CD14-positive monocyte (primary cell): ENCODE measurements around the gene ZNF662. TPM values are rescaled to one million over a fixed set of nuclear protein-coding genes. Genes with fewer than 3 reads are reported as not detected.

Source experiments
- DNase-seq, 3 donors: peaks; one replicate each; pipeline ENCODE4 v3.0.0-alpha.2; 2011 to 2022
- H2AFZ ChIP-seq: 2 replicates; pipeline ENCODE4 v1.6.0; 2012; ENCODE audit warnings: mild to moderate bottlenecking, low read depth, low read length, inconsistent platforms; ENCODE audit not compliant: insufficient read depth, poor library complexity, severe bottlenecking
- H3K27ac ChIP-seq, 2 donors: 1 replicate in 1 of 2; 2 replicates in 1 of 2; pipeline ENCODE4 v1.5.1; 2012 to 2013; ENCODE audit warnings: low read length in 2 of 2, control low read depth in 1 of 2, inconsistent platforms in 1 of 2, low read depth in 1 of 2, mild to moderate bottlenecking in 1 of 2
- H3K27me3 ChIP-seq, 2 donors: one replicate each; pipeline versions ENCODE4 v1.6.0 to v1.6.1; 2011 to 2013; ENCODE audit warnings: low read length in 2 of 2; ENCODE audit not compliant: control insufficient read depth in 2 of 2, insufficient read depth in 2 of 2
- H3K36me3 ChIP-seq, 2 donors: replicated peaks in 1 of 2; 1 replicate in 1 of 2; 2 replicates in 1 of 2; pipeline versions ENCODE4 v1.5.1 to v1.6.1; 2012 to 2013; ENCODE audit warnings: low read length in 2 of 2, control low read depth in 1 of 2, inconsistent platforms in 1 of 2, mild to moderate bottlenecking in 1 of 2; ENCODE audit not compliant: insufficient read depth in 2 of 2, control insufficient read depth in 1 of 2
- H3K4me1 ChIP-seq, 2 donors: 1 replicate in 1 of 2; 2 replicates in 1 of 2; pipeline versions ENCODE4 v1.5.1 to v1.6.1; 2012 to 2013; ENCODE audit warnings: low read length in 2 of 2, control low read depth in 1 of 2, inconsistent platforms in 1 of 2, mild to moderate bottlenecking in 1 of 2, moderate library complexity in 1 of 2; ENCODE audit not compliant: insufficient read depth in 2 of 2, control insufficient read depth in 1 of 2
- H3K4me2 ChIP-seq: replicated peaks from 2 replicates; pipeline ENCODE3; 2012; ENCODE audit warnings: low read length, moderate library complexity, mild to moderate bottlenecking; ENCODE audit not compliant: poor library complexity, severe bottlenecking; ENCODE audit errors: extremely low read depth
- H3K4me3 ChIP-seq, 3 experiments: fragments of 200-600 bp in 1 of 3; sonication (generic) in 1 of 3; replicated peaks in 1 of 3; 1 replicate in 2 of 3; 2 replicates in 1 of 3; pipeline ENCODE4 v1.5.1; 2011 to 2013; ENCODE audit warnings: low read length in 3 of 3, mild to moderate bottlenecking in 3 of 3, control low read depth in 2 of 3, low read depth in 2 of 3, inconsistent platforms in 1 of 3, moderate library complexity in 1 of 3
- H3K79me2 ChIP-seq: 2 replicates; pipeline ENCODE4 v1.6.0; 2012; ENCODE audit warnings: mild to moderate bottlenecking, control low read depth, inconsistent platforms, low read length, moderate library complexity; ENCODE audit not compliant: insufficient read depth
- H3K9ac ChIP-seq: 2 replicates; pipeline ENCODE4 v1.6.0; 2017; ENCODE audit warnings: low read length, mild to moderate bottlenecking; ENCODE audit not compliant: insufficient read depth, poor library complexity, severe bottlenecking
- H3K9me3 ChIP-seq, 2 donors: replicated peaks in 1 of 2; 1 replicate in 1 of 2; 2 replicates in 1 of 2; pipeline versions ENCODE4 v1.5.1 to v1.6.1; 2012 to 2013; ENCODE audit warnings: low read length in 2 of 2, control low read depth in 1 of 2; ENCODE audit not compliant: control insufficient read depth in 1 of 2, insufficient read depth in 1 of 2
- H4K20me1 ChIP-seq: 2 replicates; pipeline ENCODE4 v1.6.0; 2012; ENCODE audit warnings: mild to moderate bottlenecking, low read length, control low read depth, moderate library complexity; ENCODE audit not compliant: insufficient read depth
- H3K27ac Mint-ChIP-seq, 7 donors: one replicate each; pipeline ENCODE4 v1.8.0; 2020; ENCODE audit warnings: mild to moderate bottlenecking in 7 of 7, mixed read lengths in 7 of 7, moderate library complexity in 6 of 7, inconsistent platforms in 2 of 7
- H3K27me3 Mint-ChIP-seq, 3 donors: one replicate each; pipeline ENCODE4 v1.8.0; 2021 to 2022; ENCODE audit warnings: low read depth in 3 of 3, mild to moderate bottlenecking in 3 of 3, mixed read lengths in 3 of 3, moderate library complexity in 3 of 3, inconsistent platforms in 1 of 3
- H3K36me3 Mint-ChIP-seq, 2 donors: one replicate each; pipeline ENCODE4 v1.8.0; 2020; ENCODE audit warnings: mixed read lengths in 2 of 2, inconsistent platforms in 1 of 2, mild to moderate bottlenecking in 1 of 2
- H3K4me1 Mint-ChIP-seq: one replicate; pipeline ENCODE4 v1.8.0; 2020; ENCODE audit warnings: mild to moderate bottlenecking, mixed read lengths
- H3K4me3 Mint-ChIP-seq, 2 donors: one replicate each; pipeline ENCODE4 v1.8.0; 2020; ENCODE audit warnings: mild to moderate bottlenecking in 2 of 2, mixed read lengths in 2 of 2, moderate library complexity in 1 of 2
- H3K9me3 Mint-ChIP-seq, 7 donors: one replicate each; pipeline ENCODE4 v1.8.0; 2020 to 2022; ENCODE audit warnings: mixed read lengths in 7 of 7, mild to moderate bottlenecking in 6 of 7, moderate library complexity in 6 of 7, inconsistent platforms in 2 of 7
- CTCF ChIP-seq: fragments of 200-600 bp; IDR thresholded peaks from one replicate; pipeline ENCODE4 v1.8.0; 2022; ENCODE audit warnings: antibody characterized with exemption, mild to moderate bottlenecking
- WGBS: methylation state at CpG from one replicate; pipeline ENCODE4 v1.1.5; 2013; ENCODE audit warnings: missing lambda C conversion rate; ENCODE audit not compliant: insufficient coverage; 5-methylcytosine and 5-hydroxymethylcytosine counted together
- intact Hi-C, 2 donors: fragments of 100-400 bp; cut with micrococcal nuclease; formaldehyde crosslinking; loops; one replicate each; pipeline versions ENCODE4 v1.15.0 to v1.15.1; 2023
- polyA plus RNA-seq, 3 donors: library from polyadenylated mRNA; depleted of rRNA in 1 of 3; unstranded in 2 of 3; stranded (reverse) in 1 of 3; fragments of 300-500 nt in 2 of 3; fragments of >200 nt in 1 of 3; fragmentation: Illumina TruSeq in 2 of 3; gene quantifications; 1 replicate in 2 of 3; 2 replicates in 1 of 3; pipeline ENCODE4 v1.2.3, GENCODE V29; 2012 to 2021

The ZNF662 gene
- polyA plus RNA-seq, 3 donors: 0.09 TPM; not detected in 2

- no peak overlapping the region for H3K4me3 ChIP-seq
- Mint-ChIP-seq H3K4me1 (no peaks in the 10 kb centered on the region), H3K27me3 (peaks cover 2 to 6% (median 3%) of the 10 kb centered on the region in 3 donors), H3K4me3 (no peak overlapping the region), H3K36me3 (no peaks in the 10 kb centered on the region), H3K27ac (no peak overlapping the region), H3K9me3 (peaks cover 0 to 2% (median 0%) of the 10 kb centered on the region in 7 donors)
- no peak for TF ChIP-seq CTCF
- no peak overlapping the region for H3K27ac ChIP-seq
- H3K27me3 ChIP-seq: no peaks in the 10 kb centered on the region
- intact Hi-C loops: no loop called here
- no peaks in the 10 kb centered on the region for H3K36me3 ChIP-seq
- WGBS: 100% methylated on average over 1 of the region's 5 CpGs
- no peak overlapping the region for H3K4me2 ChIP-seq
- no peak overlapping the region for H2AFZ ChIP-seq
- H4K20me1 ChIP-seq: no peaks in the 10 kb centered on the region
- H3K4me1 ChIP-seq: no peaks in the 10 kb centered on the region
- no peaks in the 10 kb centered on the region for H3K9me3 ChIP-seq
- no peaks in the 10 kb centered on the region for H3K79me2 ChIP-seq
- DNase-seq: no peak
- no peak overlapping the region for H3K9ac ChIP-seq
Measured at GRCh38 chr3:42871592-42872196, 34.2 kb upstream of the ZNF662 start.

GRCh38 chr3:42872718-42873117 is 33.2 kb upstream of the ZNF662 start:
- H3K4me1 ChIP-seq: no peaks in the 10 kb centered on the region
- H3K36me3 ChIP-seq: no peaks in the 10 kb centered on the region
- no peaks in the 10 kb centered on the region for H3K4me1 Mint-ChIP-seq
- no peak overlapping the region for H3K27ac ChIP-seq
- TF ChIP-seq CTCF: no peak
- H3K27me3 ChIP-seq: no peaks in the 10 kb centered on the region
- no peaks in the 10 kb centered on the region for H4K20me1 ChIP-seq
- H3K9ac ChIP-seq: no peak overlapping the region
- H2AFZ ChIP-seq: no peak overlapping the region
- no peak overlapping the region for H3K4me2 ChIP-seq
- peaks cover 0 to 2% (median 0%) of the 10 kb centered on the region in 7 donors for H3K9me3 Mint-ChIP-seq
- H3K79me2 ChIP-seq: no peaks in the 10 kb centered on the region
- no peak overlapping the region for H3K4me3 ChIP-seq
- no peak overlapping the region for H3K27ac Mint-ChIP-seq
- H3K36me3 Mint-ChIP-seq: no peaks in the 10 kb centered on the region
- no peak overlapping the region for H3K4me3 Mint-ChIP-seq
- DNase-seq: no peak
- no peaks in the 10 kb centered on the region for H3K9me3 ChIP-seq
- WGBS: 100% methylated on average over 1 of the region's 1 CpG
- peaks cover 2 to 6% (median 3%) of the 10 kb centered on the region in 3 donors for H3K27me3 Mint-ChIP-seq
- intact Hi-C loops: no loop called here
